HG02981 (cell line): Measurements from ENCODE around the gene RPTOR.
"Not testable (repeated sequence)": the region's sequence is repeated elsewhere in the genome, so short reads cannot be mapped to it uniquely, and the experiment has no call there.

Source experiments
- ATAC-seq: cut with Tn5 transposase; IDR thresholded peaks from one replicate; pipeline ENCODE4 v1.9.1; 2021; ENCODE audit warnings: mild to moderate bottlenecking, moderate library complexity; ENCODE audit not compliant: unreplicated experiment

Gene RPTOR

DNA sequence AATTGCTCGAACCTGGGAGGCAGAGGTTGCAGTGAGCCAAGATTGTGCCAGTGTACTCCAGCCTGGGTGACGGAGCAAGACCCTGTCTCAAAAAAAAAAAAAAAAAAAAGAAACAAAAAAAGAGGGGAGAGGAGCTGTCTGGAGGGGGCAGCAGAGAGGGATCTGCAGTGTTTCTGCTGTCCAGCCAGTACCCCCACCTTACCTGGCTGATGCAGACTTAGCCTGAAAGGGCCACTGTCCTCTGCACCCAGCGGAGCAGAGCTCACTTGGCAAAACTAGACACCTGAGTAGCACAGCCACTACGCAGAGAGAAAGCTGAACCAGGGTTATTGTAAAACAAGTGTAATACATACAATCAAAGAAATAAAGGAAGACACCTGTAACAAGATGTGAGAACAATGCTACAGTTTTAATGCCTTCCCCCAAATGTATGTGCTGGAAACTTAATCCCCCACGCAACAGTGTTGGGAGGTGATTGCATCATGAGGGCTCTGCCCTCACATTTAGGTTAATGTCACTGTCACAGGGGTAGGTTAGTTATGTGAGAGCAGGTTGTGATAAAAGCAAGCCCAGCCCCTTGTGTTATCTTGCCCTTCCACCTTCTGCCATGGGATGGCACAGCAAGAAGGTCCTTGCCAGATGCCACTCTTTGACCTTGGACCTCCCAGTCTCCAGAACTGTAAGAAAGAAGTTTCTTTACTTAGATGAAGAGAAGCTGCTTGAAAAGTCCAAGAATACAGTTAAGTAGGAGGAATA, 211.2 kb downstream of the RPTOR start:
- ATAC-seq, result no peak

DNA sequence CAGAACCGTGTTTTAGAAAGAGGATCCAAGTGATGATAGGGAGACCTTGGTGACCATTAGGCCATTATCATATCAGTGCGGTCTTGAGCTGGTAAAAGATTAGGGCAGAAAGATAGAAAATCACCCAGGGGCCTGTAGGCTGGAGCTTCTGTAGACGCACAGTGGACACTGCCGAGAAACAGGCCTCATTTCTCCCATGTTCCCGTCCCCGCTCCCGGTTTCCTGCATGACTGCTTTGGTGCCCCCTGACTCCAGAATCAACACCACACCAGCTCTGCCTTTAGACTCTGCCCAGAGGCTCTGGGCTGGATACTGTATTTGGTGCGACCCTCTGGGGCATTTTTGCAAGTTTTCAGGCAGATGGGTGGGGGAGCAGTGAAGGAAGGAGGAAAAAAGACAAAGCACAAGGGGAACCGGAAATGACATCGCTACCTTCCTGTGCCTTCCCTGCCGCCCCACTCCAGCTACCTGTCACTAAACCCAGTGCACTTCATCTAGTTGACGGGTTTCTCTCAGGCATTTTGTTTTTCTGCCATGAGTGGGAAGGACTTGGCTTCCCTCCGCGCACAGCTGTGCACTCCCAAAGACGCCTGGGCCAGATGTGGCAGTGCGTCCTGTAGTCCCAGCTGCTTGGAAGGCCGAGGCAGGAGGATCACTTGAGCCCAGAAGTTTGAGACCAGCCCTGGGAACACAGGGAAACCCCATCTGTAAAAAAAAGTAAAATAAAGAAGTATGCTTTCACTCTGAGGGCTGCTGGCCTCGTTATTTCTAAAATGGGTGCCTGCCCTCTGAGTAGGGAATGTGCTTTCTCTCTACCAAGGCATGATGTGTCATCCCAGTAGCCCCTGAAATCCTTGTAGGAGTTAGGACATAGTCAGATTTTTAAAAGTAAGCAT, 214.1 kb downstream of the RPTOR start:
- no peak for ATAC-seq

DNA sequence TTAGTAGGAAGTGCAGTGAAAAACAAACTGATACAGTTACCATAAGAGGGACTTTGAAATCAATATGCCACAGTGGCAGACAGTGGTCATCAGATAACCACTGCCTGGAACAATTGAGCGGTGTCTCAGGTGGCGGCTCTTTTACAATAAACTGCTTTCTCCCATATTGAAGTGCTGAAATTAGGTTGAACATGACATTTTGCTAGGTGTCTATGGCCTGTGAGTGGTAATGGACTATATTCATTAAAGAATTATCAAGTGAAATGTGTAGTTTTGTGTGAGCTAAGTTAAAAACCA, 214.7 kb downstream of the RPTOR start:
- no peak for ATAC-seq

DNA sequence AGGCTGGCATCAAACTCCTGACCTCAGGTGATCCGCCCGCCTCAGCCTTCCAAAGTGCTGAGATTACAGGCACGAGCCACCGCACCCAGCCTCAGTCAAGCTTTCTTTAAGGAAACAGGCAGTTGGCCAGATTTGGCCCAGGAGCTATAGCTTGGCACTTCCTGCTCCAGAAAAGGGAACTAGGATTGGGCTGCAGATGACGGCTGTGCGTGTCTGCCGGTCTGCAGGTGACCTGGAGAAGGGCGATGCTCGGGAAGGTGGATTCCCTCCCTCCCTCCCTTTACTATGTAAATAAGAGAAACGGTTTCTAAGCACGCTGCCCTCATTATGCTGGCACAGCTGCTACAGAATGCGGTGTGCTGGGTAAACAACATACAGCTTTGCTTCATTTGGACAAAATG, 215.9 kb downstream of the RPTOR start:
- no peak for ATAC-seq

DNA sequence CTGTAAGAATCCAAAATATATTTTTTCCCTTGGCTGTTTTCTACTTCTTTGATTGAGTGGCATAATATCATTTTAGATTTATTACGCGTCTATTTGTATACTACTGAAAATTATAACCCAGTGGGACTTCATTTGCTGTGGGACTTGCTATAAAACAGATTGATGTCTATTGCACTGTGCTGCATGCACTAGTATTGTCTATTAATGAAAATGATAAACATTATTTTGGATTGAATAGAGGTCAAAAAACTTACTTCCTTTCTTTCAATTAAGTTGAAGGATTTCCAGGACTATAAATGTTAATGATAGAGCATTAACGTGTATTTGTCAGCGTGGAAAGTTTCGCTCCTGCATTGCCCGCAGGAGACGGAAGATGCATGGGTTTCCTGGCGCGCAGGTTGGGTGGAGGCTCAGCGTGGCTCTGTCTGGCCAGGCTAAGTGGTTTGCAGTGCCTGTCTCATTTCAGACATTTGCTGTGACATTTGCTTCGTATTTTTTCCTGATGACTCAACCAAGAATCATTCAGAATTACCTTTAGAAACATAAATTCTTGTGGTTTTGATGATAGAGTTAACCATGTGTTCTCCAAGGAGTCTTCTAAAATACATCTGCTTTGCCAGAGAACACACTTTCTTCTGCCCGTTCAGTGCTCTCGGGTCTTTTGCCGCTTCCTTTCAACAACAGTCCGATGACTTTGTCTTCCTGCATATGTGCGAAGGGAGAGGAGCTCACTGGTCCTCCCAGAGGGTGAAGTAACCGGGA, 216.7 kb downstream of the RPTOR start:
- ATAC-seq, result no peak

DNA sequence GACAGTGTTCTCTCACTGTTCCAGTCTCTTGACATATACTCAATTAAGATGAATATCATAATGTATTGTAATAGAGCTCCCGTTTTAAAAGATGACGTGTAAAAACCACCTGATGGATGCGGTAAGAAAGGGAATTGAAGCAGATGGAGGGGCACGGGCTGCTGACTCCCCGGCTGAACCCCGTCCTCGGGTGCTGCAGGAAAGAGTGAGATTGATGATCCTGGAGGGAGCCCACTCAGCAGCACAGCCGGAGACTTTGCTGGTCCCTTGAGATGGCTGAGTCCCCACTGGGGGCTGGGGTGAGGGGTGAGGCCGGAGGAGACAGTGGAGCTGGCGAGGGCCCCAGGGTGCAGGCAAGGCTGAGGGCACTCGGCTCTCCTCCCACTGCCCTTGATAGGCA, 217.4 kb downstream of the RPTOR start:
- ATAC-seq, result no peak

DNA sequence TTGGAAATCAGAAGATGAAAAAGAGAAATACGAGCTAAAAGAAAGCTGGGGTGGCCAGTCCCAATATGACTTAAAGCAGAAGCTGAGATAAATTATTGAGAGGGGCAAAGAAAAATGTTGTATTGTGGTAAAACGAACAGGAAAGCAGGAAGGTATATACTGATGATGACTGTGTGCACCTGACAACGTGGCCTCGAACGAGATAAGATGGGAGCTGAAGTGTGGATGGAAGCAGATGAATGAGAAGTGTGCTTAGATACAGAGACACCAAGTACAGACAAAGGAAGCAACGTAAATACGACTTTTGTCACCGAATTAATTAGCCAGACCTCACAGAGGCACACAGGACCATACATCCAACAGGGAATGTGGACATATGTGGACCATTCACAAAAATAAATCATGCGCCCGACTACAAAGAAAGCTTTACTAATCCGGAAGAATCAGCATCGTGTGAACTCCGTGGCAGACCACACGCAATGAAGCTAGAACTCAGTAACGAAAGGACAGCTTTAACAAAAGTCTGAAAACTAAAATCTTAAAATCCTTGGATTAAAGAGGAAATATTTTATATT, 218.7 kb downstream of the RPTOR start:
- no peak for ATAC-seq

DNA sequence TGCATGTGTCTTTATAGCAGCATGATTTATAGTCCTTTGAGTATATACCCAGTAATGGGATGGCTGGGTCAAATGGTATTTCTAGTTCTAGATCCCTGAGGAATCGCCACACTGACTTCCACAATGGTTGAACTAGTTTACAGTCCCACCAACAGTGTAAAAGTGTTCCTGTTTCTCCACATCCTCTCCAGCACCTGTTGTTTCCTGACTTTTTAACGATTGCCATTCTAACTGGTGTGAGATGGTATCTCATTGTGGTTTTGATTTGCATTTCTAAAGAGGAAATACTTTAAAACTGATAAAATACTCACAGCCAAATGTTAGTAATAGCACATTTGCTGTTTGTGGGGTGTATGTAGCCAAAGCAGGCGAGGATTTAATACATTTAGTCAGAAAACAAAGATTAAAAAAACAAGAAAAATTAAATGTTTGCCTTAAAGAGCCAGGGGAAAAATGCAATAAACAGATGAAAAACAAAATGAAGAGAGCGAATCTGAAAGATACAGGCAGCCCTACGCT, 220.0 kb downstream of the RPTOR start:
- ATAC-seq, result not testable (repeated sequence)

DNA sequence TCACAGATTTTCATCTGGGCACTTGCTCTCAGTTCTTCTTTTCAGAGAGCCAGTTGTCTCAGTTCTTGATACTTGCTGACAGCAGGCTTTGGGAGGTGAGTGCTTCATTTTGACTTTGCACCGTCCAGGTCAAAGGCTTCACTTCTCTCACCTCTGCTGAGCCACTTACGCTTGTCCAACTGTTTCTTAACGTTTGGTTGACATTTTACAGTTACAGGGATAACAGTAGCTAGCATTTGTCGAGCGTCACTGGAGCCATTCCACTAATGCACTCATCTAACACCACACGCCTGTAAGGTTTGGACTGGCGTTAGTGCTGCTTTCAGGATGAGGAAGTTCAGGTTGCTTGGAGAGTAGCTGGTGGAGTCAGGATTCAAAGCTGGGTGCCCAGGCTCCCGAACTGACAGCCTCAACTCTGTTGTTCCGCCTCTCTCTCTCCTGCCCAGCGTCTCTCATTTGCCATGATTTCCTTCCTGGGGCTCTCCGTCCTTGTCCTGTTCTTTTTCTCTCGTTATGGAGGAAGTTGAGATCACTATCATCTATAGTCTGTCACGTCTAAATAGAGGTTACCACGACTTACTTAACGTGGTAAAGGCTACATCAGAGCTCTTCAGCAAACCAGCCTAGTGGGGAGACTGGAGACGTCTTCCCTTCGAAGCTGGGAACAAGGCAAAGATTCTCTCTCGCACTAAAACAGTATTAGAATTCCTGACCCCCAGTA, 220.8 kb downstream of the RPTOR start:
- no peak for ATAC-seq

DNA sequence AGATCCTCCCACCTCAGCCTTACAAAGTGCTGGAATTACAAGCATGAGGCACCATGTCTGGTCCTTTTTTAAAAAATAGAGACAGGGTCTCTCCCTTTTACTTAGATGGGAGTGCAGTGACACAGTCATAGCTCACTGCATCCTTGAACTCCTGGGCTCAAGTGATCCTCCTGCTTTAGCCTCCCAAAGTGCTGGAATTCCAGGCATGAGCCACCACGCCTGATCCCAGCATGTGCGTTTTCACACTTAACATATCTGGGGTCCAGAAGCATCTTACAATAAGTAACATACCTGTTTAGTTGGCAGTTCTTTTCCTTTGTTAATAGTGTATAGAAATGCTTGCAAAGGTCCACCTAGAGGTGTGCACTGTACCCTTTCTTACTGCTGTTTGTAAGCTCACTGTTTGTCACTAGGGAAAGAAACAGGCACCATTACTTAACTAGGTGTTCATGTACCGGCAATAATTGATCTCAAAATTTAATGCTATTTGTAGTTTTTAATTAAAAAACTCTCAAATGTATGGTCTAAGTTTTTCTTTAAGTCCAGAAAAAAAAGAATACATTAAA, 221.7 kb downstream of the RPTOR start:
- no peak for ATAC-seq

DNA sequence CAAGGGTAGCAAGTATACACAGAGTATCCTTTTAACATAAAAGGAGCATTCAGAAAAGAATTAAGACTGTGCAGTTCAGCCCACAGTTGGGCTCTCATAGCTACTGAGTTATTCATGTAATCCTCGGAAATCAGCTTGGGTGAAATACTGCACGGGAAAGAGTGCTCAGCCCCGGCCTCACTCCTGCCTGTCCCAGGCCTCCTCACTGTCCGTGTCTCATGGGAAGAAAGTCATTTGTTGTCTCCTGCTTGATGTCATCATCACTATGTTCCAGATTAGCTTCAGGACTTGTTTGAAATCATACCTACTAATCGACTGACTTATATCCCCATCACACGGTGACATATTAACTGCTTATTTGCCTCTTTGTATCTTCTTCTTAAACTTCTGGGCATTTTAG, 223.8 kb downstream of the RPTOR start:
- ATAC-seq, result no peak

DNA sequence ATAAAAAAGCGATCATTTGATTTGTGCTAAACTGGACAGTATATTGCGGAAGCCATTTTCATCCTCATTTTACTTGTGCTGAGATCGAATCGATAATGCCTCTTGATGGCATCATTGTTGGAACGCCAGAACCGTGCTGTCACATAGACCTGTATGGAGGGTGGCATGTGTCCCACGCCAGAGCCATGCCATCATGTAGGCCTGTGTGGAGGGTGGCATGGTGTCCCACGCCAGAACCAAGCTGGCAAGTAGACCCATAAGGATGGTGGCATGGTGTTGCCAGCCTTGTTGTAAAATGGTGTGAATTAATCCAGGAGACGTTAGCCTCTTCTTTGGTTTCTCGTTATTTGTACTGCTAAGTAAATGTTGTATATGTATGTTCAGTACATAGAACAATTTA, 224.3 kb downstream of the RPTOR start:
- ATAC-seq, result no peak

DNA sequence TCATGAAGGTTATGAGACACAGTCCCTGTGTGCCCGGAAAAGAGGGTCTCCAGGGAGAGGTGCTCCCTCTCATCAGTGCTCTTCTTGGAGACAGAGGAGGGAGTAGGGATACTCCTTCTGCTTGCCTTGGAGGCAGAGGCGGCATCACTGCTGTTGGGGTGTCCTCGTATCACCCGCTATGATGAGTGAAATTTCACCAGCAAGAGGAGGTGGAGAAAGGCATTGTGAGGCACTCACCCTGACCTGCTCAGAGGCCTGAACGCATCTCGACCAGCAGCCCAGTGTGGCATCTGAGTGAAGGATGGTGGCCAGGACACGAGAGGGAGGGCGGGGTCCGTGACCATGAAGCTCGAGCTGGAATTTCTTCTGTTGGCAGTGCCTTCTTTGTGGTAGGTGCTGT, 224.9 kb downstream of the RPTOR start:
- no peak for ATAC-seq

DNA sequence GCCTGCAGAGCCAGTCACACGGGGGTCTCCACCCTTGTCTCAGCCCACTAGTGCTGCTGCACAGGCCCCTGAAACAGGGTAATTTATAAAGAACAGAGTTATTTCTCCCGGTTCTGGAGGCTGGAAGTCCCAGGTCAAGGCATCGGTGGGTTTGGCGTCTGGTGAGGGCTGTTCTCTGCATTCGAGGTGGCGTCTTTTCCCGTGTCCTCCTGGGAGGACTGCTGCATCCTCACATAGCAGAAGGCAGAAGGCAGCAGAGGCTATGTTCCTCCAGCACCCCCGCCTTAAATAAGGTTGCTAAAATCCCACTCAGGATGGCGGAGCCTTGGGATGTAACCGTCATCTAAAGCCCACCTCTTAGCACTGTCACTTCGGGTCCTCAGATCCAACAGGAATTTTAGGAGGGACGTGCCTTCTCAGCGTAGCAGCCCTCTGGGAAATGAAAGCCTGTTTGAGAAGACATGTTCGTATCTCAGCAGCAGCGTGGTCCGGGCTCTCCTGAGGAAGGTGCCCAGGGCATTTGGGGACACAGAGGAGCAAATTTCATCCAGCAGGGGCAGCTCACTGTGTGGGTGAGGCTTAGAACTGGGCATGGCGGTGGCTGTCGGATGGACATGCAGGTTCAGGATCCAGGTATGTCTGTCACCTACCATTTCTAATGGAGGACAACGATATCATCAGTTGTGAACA, 225.4 kb downstream of the RPTOR start:
- ATAC-seq, result no peak

DNA sequence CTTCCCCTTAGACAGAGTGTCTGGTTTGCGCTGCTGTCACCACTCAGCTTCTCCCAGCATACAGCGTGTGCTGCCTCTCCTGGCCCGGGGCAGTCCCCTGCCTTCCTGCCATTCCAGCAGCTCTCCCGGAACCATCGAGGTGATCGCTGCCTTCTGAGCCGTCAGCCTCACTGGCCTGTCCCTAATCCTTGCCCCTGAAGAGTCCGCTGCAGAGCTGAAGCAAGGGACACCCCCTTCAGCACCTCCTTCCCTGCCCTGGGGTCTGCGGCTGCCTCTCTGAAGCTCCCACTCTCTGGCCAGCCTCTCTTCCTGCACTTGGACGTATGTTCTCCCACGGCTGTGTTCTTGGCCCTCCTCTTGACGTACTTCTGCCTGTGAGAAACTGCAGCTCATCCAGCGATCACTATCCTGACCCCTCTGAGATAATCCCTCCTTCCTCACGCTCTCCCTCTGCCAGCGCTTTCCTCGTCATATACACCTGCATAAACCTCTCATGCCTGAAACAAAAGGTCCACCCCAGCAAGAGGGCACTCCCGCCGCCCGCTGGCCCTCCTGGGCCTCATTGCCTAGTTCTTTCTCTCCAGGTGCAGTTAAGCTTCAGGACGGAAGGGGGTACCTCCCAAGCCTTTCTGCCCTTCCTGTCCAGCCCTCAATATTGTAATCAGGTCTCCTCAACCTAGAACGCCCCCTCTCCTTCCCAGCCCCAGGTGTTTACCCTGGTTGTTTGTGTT, 226.4 kb downstream of the RPTOR start:
- no peak for ATAC-seq

DNA sequence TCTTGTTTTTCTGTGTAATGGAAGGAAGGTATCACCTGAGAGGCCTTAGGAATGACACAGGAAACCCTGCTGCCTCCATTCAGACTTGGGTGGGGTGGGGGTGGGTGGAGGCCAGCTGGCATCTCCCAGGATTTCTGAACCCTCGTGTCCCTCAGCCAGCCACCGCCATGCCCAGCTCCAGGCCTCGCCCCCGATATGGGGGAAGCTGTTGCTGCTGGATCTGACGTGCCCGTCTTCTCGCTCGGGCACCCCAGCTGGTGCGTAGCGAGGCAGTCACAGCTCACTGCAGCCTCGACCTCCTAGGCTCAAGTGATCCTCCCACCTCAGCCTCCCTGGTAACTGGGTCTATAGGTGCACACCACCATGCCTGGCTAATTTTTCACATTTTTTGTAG, 227.0 kb downstream of the RPTOR start:
- no peak for ATAC-seq

DNA sequence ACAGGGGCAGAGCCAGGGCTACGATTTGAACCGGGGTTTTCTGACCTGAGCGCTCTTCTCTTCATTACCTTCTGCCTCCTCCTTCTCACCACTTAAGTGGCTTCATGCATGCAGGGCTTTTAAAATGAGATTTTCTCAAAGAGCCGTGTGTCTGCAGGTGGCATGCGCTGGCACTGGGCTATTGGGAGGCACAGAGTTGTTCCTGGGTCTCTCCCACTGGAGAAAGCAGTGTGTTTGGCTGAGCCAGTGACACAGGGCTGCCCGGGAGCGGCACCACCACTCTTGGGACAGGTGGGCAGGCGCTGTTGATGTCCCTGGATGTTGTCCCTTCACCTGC, 228.2 kb downstream of the RPTOR start:
- ATAC-seq, result no peak

DNA sequence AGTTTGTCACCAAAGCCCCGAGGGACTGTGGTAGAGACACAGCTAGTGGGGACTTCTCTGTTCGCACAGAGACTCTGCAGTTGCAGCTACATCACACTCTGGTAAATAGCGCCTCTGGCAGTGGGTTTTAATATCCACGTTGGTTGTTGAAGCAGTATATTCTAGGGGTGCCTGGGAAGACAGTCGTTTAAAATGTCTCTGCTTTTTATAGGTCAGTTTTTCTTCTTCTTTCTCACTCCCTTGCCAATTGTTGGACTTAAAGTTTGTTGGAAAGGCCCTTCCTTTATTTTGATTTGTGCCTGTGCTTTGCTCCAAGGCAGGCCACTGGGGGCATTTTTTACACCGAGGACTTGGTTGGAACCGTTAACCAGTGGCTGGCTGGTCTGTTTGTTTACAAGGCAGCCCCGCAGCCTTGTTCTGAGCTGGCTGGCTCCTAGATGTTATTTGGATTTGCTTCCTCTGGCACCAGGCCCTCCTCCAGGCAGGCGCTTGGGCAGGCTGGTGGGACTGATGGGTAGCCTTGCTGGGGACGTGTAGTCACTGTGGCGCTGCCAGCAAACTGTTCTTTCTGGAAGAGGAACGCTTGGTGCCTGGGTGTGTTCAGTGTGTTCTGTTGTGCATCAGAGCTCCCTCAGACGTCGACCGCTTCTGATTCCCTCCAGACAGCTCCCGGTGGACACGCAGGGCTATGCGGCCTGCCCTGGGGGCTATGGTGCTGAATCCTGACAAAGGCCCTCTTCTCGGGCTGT, 228.8 kb downstream of the RPTOR start:
- ATAC-seq, result no peak
